SHP77 (cell line): ENCODE results near the gene CYP2B6.
"Not testable (repeated sequence)": the region's sequence is repeated elsewhere in the genome, so short reads cannot be mapped to it uniquely, and the experiment has no call there.

ENCODE experiments used
- DNase-seq, 2 experiments: peaks; one replicate each; lab custom pipeline; 2025; lab: John Stamatoyannopoulos, UW

CYP2B6 gene

DNA sequence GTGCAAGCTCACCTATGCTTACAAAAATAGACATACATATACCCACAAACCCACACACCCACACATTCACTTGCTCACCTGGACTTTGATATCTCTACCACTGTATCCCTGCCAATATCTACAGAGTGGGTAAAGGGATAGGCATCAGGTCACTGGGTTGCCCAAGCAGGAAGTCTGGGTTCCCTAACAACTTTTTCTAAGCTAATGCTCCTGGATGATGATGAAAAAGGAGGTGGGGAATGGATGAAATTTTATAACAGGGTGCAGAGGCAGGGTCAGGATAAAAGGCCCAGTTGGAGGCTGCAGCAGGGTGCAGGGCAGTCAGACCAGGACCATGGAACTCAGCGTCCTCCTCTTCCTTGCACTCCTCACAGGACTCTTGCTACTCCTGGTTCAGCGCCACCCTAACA is at the start of gene CYP2B6:
Gene CYP2B6 (plus strand): TSS at position 311 of the 410 bp plus-strand sequence. CDS start 24 bp downstream, at position 335.
- no peak for DNase-seq

DNA sequence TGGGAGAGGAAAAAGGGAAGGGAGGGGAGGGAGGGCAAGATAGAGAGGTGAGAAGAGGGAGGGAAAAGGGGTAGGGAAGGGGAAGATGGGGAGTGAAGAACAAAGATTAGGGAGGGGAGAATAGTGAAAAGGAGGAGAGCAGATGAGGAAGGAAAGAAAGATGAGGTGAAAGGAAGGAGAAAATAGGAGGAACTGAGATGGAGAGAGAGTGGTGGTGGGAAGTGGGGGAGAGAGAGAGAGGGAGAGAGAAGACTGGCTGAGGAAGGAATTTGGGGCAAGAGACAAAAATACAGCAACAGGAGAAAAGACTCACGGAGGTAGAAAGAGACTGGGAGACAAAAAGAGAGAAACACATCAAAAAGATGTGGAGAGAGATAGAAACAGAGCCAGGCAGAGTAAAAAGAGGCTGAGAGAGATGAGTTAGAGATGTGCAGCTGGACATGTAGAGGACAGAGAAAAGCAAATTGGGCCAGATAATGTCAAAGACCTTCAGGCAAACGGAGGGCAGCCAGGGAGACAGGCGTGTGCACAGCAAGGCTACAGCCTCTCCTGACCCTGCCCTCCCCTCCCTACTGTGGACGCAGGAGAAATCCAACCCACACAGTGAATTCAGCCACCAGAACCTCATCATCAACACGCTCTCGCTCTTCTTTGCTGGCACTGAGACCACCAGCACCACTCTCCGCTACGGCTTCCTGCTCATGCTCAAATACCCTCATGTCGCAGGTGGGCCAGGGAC is 49.4 kb upstream of the CYP2B6 start:
- DNase-seq: no peak

- DNase-seq: no peak
Observed at GRCh38 chr19:40945645-40946044, 45.4 kb upstream of the CYP2B6 start.

DNA sequence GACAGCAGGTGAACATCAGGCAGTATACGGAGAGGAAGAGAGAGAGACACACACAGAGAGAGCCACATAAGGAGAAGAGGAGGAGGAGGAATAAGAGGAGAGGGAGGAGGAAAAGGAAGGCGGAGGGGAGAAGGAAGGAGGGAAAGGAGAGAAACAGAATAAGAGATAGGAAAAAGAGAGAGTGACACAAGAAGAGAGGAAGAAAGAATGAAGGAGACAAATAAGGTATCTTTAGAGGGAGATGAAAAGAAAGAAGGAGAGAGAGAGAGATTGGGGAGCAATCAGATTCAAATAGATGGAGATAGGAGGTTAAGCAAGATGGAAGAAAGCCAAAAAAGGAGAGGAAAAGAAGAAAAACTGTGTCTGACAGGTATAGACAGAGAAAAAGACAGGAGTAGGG is 44.0 kb upstream of the CYP2B6 start:
- DNase-seq: no peak

GRCh38 chr19:40947573-40947972 is 43.5 kb upstream of the CYP2B6 start:
- no peak for DNase-seq

DNA sequence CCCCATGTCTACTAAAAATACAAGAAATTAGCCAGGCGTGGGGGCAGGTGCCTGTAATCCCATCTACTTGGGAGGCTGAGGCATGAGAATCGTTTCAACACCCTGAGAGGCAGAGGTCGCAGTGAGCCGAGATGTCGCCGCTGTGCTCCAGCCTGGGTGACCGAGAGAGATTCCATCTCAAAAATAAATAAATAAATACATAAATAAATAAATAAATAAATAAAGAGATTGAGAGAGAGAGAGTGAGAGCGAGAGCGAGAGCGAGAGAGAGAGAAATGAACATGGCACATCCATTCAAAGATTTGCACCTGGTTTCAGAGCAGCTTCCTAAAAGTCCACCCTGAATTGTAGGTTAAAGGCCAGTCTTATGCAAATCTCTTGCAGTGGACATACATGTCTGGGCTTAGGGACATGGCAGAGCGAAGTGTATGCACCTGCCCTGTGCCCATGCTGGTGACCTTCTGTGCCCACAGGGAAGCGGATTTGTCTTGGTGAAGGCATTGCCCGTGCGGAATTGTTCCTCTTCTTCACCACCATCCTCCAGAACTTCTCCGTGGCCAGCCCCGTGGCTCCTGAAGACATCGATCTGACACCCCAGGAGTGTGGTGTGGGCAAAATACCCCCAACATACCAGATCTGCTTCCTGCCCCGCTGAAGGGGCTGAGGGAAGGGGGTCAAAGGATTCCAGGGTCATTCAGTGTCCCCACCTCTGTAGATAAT is 42.3 kb upstream of the CYP2B6 start:
- no peak for DNase-seq

DNA sequence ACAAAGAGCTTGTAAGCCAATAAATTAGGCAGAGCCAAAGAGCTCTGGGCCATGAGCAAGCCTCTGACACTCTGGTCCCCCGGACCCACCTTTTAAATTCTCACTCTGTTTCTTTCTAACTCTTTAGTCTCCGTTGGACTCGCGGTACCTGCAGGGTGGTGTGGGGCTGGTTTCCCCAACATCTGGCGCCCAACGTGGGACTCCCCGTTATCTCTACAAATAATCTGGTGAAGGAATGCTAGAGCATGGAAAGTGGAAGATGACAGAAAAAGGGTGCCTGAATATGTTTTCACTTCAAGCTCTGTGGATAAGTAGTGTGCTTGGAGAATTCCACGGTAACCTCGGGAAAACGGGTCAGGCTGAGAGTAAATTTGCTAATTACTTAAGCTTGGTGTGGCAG is 36.5 kb upstream of the CYP2B6 start:
- no peak for DNase-seq

- DNase-seq: no peak
Observed at GRCh38 chr19:40959338-40959737, 31.7 kb upstream of the CYP2B6 start.

DNA sequence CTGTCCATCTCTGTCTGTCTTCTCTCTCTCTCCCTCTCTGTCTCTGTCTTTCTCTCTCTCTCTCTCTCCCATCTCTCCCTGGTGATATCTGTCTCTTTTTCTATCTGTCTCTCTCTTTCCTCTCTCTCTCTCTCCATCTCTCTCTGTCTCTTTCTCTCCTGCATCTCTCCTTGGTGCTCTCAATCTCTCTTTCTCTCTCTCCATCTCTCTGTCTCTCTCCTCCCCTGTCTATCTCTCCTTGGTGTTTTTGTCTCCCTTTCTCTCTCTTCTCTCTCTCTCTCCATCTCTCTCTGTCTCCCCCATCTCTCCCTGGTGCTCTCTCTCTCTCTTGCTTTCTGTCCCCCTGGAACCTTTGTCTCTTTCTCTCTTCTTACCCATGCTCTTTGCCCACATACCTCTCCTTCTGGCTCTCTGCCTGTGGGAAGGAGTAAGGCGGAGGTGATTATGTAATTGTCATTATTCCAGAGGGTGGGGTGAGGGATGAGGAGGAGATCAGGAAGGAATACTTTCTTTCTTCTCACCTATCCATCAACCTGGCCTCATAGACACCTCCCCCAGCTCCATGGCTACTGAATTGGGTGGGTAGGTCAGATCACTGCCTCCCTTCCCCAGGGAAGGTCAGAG is 30.9 kb upstream of the CYP2B6 start:
- DNase-seq: no peak

- DNase-seq: no peak
Observed at GRCh38 chr19:40960780-40961179, 30.3 kb upstream of the CYP2B6 start.

GRCh38 chr19:40962460-40962961 is 28.6 kb upstream of the CYP2B6 start:
- DNase-seq: no peak

- DNase-seq: not testable (repeated sequence)
Observed at GRCh38 chr19:40964361-40964760, 26.7 kb upstream of the CYP2B6 start.

DNA sequence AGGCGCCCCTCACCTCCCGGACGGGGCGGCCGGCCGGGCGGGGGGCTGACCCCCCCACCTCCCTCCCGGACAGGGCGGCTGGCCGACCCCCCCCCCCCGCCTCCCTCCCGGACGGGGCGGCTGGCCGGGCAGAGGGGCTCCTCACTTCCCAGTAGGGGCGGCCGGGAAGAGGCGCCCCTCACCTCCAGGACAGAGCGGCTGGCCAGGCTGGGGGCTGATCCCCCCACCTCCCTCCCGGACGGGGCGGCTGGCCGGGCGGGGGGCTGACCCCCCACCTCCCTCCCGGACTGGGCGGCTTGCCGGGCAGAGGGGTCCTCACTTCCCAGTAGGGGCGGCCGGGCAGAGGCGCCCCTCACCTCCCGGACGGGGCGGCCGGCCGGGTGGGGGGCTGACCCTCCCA is 25.7 kb upstream of the CYP2B6 start:
- DNase-seq: not testable (repeated sequence)

DNA sequence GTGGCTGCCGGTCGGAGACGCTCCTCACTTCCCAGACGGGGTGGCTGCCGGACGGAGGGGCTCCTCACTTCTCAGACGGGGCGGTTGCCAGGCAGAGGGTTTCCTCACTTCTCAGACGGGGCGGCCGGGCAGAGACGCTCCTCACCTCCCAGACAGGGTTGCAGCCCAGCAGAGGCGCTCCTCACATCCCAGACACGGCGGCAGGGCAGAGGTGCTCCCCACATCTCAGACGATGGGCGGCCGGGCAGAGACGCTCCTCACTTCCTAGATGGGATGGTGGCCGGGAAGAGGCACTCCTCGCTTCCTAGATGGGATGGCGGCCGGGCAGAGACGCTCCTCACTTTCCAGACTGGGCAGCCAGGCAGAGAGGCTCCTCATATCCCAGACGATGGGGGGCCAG is 24.5 kb upstream of the CYP2B6 start:
- DNase-seq: not testable (repeated sequence)

DNA sequence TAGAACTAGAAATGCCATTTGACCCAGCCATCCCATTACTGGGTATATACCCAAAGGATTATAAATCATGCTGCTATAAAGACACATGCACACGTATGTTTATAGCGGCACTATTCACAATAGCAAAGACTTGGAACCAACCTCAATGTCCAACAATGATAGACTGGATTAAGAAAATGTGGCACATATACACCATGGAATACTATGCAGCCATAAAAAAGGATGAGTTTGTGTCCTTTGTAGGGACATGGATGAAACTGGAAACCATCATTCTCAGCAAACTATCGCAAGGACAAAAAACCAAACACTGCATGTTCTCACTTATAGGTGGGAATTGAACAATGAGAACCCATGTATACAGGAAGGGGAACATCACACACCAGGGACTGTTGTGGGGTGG is 23.0 kb upstream of the CYP2B6 start:
- DNase-seq: not testable (repeated sequence)

DNA sequence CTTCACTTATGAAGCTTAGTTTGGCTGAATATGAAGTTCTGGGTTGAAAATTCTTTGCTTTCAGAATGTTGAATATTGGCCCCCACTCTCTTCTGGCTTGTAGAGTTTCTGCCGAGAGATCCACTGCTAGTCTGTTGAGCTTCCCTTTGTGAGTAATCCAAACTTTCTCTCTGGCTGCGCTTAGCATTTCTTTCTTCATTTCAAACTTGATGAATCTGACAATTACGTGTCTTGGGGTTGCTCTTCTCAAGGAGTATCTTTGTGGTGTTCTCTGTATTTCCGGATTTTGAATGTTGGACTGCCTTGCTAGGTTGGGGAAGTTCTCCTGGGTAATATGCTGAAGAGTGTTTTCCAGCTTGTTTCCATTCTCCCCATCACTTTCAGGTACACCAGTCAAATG is 21.4 kb upstream of the CYP2B6 start:
- DNase-seq: not testable (repeated sequence)

GRCh38 chr19:40970396-40971345 is 20.4 kb upstream of the CYP2B6 start:
- DNase-seq: not testable (repeated sequence)

DNA sequence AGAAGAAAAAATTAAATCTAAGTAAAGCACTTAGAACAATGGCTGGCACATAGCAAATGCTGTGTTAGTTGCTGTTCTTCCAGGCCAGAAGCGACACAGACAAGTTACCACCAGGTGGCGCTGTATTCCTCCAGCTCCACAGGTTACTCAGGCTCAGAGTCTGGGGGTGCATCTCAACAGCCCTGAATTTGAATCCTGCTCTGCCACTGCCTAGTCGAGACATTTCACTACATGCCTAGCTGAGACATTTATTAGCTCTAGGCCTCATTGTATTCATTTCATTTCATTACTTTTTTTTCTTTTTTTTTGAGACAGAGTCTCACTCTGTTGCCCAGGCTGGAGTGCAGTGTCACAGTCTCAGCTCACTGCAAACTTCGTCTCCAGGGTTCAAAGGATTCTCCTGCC is 16.4 kb upstream of the CYP2B6 start:
- peak; percentile 37 to 58 for DNase-seq

GRCh38 chr19:40976134-40976533 is 14.9 kb upstream of the CYP2B6 start:
- no peak for DNase-seq

GRCh38 chr19:40976724-40977123 is 14.4 kb upstream of the CYP2B6 start:
- DNase-seq: no peak

DNA sequence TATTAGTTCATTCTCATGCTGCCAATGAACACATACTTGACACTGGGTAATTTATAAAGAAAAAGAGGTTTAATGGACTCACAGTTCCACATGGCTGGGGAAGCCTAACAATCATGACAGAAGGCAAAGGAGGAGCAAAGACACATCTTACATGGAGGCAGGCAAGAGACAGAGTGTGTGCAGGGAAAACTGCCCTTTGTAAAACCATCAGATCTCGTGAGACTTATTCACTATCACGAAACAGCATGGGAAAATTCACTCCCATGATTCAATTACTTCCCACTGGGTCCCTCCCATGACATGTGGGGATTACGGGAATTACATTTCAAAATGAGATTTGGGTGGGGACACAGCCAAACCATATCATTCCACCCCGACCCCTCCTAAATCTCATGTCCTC is 11.3 kb upstream of the CYP2B6 start:
- DNase-seq: not testable (repeated sequence)
